Measurements from ENCODE around the gene MVB12B.

DNA sequence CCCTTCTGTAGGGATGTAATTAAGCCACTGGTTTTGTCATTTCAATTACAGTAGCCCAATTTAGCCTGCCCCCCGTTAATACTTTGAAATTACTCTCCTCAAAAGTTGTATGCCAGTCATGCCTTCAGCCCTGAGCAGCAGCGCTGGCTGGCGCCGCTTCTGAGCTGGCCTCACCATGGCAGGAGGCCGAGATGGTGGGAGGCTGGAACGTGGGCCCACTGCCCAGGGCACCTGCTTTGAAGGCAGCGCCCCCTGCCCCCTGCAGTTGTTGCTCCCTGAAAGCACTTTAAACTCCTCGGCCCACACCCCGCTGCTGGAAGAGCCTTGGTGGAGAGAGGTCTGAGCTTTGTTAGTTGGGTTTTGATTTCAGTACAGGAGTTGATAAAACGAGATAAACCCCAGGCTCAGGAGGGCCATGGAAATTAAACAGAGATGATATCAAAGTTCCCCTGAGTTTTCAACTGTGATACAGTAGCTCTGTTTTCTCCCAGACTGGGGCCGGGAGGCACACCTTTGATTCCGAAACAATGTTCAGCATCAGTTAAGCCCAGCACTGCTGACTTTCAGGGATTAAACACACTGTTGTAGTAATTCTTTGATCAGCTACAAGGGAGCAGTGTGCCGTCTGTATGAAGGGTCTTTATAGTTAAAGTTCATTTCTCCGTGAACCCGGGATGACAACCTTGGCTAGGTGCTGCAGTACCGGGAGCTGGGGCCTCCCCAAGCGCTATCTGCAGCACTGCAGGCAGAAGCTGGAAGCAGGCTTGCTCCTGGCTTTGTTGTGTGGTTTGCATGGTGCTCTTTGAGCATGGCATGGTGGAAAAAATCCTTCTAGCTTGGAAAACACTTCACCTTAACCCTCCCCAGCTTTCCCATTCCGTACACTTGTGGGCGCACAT is 9.5 kb downstream of the MVB12B start:
- TF ChIP-seq EP300 (IDR thresholded peaks at IDR 0.05) (no peak), POLR2AphosphoS5 (IDR thresholded peaks at IDR 0.05) (no peak), POLR2A (IDR thresholded peaks at IDR 0.05) (no peak)
- TF ChIP-seq, protein P1, sequence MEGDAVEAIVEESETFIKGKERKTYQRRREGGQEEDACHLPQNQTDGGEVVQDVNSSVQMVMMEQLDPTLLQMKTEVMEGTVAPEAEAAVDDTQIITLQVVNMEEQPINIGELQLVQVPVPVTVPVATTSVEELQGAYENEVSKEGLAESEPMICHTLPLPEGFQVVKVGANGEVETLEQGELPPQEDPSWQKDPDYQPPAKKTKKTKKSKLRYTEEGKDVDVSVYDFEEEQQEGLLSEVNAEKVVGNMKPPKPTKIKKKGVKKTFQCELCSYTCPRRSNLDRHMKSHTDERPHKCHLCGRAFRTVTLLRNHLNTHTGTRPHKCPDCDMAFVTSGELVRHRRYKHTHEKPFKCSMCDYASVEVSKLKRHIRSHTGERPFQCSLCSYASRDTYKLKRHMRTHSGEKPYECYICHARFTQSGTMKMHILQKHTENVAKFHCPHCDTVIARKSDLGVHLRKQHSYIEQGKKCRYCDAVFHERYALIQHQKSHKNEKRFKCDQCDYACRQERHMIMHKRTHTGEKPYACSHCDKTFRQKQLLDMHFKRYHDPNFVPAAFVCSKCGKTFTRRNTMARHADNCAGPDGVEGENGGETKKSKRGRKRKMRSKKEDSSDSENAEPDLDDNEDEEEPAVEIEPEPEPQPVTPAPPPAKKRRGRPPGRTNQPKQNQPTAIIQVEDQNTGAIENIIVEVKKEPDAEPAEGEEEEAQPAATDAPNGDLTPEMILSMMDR (IDR thresholded peaks at IDR 0.05): no peak
